Measurements from ENCODE around the gene AQP6. TPM values are rescaled to one million over a fixed set of nuclear protein-coding genes. Genes with fewer than 3 reads are reported as not detected.

The AQP6 gene
- total RNA-seq, 1 experiment from 2014 or later = 0.09 TPM

- Histone ChIP-seq H3K56ac (ENCODE audit: insufficient read length, low read depth, low read length) (no peak overlapping the region), H3K27ac (ENCODE audit: insufficient read length, low read depth, low read length) (no peak overlapping the region), H3K23ac (ENCODE audit: insufficient read length, low read depth, low read length) (no peak overlapping the region), H3K4me1 (ENCODE audit: insufficient read depth, low read length) (no peaks in the 10 kb centered on the region), H2BK5ac (ENCODE audit: insufficient read length, low read length) (no peak overlapping the region), H3K9me3 (ENCODE audit: control insufficient read depth, low read depth, low read length) (no peaks in the 10 kb centered on the region), H2AFZ (ENCODE audit: low read length) (no peak overlapping the region), H4K5ac (ENCODE audit: insufficient read length, low read depth, low read length) (no peak overlapping the region), H4K91ac (ENCODE audit: insufficient read length, low read depth, low read length) (no peak overlapping the region), H3K9ac (ENCODE audit: extremely low read depth, insufficient read length, low read length) (no peak overlapping the region), H2BK12ac (ENCODE audit: insufficient read length, low read depth, low read length) (no peak overlapping the region), H4K8ac (replicated peaks; ENCODE audit: insufficient read length, low read depth, low read length) (no peak overlapping the region), H3K4ac (ENCODE audit: low read depth, low read length) (no peak overlapping the region), H3K14ac (ENCODE audit: insufficient read depth, low read length) (no peak overlapping the region), H2BK120ac (ENCODE audit: low read depth, low read length, poor library complexity, severe bottlenecking) (no peak overlapping the region), H3K79me2 (ENCODE audit: insufficient read depth, low read length) (no peaks in the 10 kb centered on the region), H2BK15ac (ENCODE audit: low read depth, low read length) (no peak overlapping the region), H3K4me2 (ENCODE audit: insufficient read depth, insufficient read length, low read length) (no peak overlapping the region), H3K79me1 (ENCODE audit: insufficient read depth, low read depth, low read length, poor library complexity, severe bottlenecking) (no peaks in the 10 kb centered on the region), H2AK5ac (ENCODE audit: insufficient read length, low read length) (no peak overlapping the region), H3K27me3 (ENCODE audit: insufficient read depth, low read length) (peaks cover 2% of the 10 kb centered on the region; the same call in 1 of the 2 replicates), H3T11ph (ENCODE audit: low read length) (no peak overlapping the region), H2BK20ac (ENCODE audit: low read depth, low read length, poor library complexity, severe bottlenecking) (no peak overlapping the region), H3K18ac (ENCODE audit: insufficient read length, low read depth, low read length) (no peak overlapping the region), H3K23me2 (ENCODE audit: insufficient read length, low read depth, low read length, poor library complexity, severe bottlenecking) (no peaks in the 10 kb centered on the region), H4K20me1 (ENCODE audit: control insufficient read depth, insufficient read depth, insufficient read length) (no peaks in the 10 kb centered on the region)
- Mint-ChIP-seq H3K27ac (0 out of 7 replicates have a peak overlapping the region, but pooled peaks of 1 of the 3 experiments have one; percentile 10), H3K36me3 (ENCODE audit: insufficient read depth in 1 of 3, low read depth in 3 of 3) (no peaks in the 10 kb centered on the region), H3K4me3 (no peak overlapping the region), H3K27me3 (ENCODE audit: low read depth) (peaks cover 32% of the 10 kb centered on the region), H3K4me1 (peaks cover 11 to 12% of the 10 kb centered on the region in 2 experiments), H3K9me3 (no peaks in the 10 kb centered on the region)
- DNase-seq = no peak
- no peak for TF ChIP-seq CTCF (conservative IDR thresholded peaks at IDR 0.05)
- WGBS (ENCODE audit: extremely low coverage, insufficient read length, low lambda C conversion rate) = no CpG with 5 or more reads among the region's 5 CpGs
Measured at GRCh38 chr12:49969027-49969426, 3.7 kb upstream of the AQP6 start.

Data from H9 (cell line).